H1 (cell line): ENCODE data around the gene CXCL9. TPM values are rescaled to one million over a fixed set of nuclear protein-coding genes. Genes with fewer than 3 reads are reported as not detected.

Experiments used
- CTCF ChIA-PET: fragments of 300-600 bp; sonication (Branson Sonifier 250); formaldehyde crosslinking; loops from one replicate; lab custom pipeline; 2021; ENCODE audit not compliant: partially characterized antibody; lab: Charles Lee
- POLR2A ChIA-PET: fragments of 300-600 bp; sonication (Branson Sonifier 250); formaldehyde crosslinking; loops from one replicate; lab custom pipeline; 2021; ENCODE audit warnings: inconsistent platforms; ENCODE audit not compliant: partially characterized antibody; lab: Charles Lee
- DNase-seq, 2 experiments: peaks; one replicate each; pipeline versions ENCODE4 v3.0.0 to v3.0.0-alpha.2; 2010 to 2022; ENCODE audit warnings: low spot score in 2 of 2, low read depth in 1 of 2, mixed read lengths in 1 of 2
- FAIRE-seq: peaks from 2 replicates; lab custom pipeline; 2011; peaks lifted over from hg19 to GRCh38; lab: Jason Lieb, UNC
- H2AFZ ChIP-seq: 2 replicates; pipeline ENCODE4 v1.8.1; 2012; ENCODE audit warnings: low read length, inconsistent platforms
- H2AK5ac ChIP-seq: 2 replicates; pipeline ENCODE4 v1.6.1; 2013; ENCODE audit warnings: low read depth, low read length
- H2BK120ac ChIP-seq: replicated peaks from 2 replicates; pipeline ENCODE3; 2013; ENCODE audit warnings: low read depth, low read length, inconsistent platforms
- H2BK12ac ChIP-seq: 2 replicates; pipeline ENCODE4 v1.6.1; 2013; ENCODE audit warnings: low read depth, low read length
- H2BK15ac ChIP-seq: 2 replicates; pipeline ENCODE4 v1.6.1; 2013; ENCODE audit warnings: low read length
- H2BK20ac ChIP-seq: 2 replicates; pipeline ENCODE4 v1.6.1; 2013; ENCODE audit warnings: low read length
- H2BK5ac ChIP-seq: 2 replicates; pipeline ENCODE4 v1.6.1; 2013; ENCODE audit warnings: low read depth, low read length
- H3K14ac ChIP-seq: 2 replicates; pipeline ENCODE4 v1.6.1; 2013; ENCODE audit warnings: inconsistent platforms; ENCODE audit not compliant: insufficient read length
- H3K18ac ChIP-seq: 2 replicates; pipeline ENCODE4 v1.6.1; 2013; ENCODE audit warnings: low read length; ENCODE audit errors: extremely low read depth
- H3K23ac ChIP-seq: 2 replicates; pipeline ENCODE4 v1.6.1; 2013; ENCODE audit warnings: inconsistent platforms; ENCODE audit not compliant: insufficient read length
- H3K23me2 ChIP-seq: 2 replicates; pipeline ENCODE4 v1.6.1; 2013; ENCODE audit warnings: low read depth, low read length
- H3K27ac ChIP-seq: 2 replicates; pipeline ENCODE4 v1.6.1; 2011; ENCODE audit warnings: low read depth, low read length, inconsistent platforms
- H3K27me3 ChIP-seq, 4 experiments: replicated peaks in 1 of 4; 1 replicate in 1 of 4; 2 replicates in 3 of 4; pipeline versions ENCODE4 v1.6.1 to v1.8.1; 2011 to 2013; ENCODE audit warnings: low read length in 3 of 4, mild to moderate bottlenecking in 3 of 4, inconsistent platforms in 2 of 4, mixed read lengths in 2 of 4, moderate library complexity in 1 of 4; ENCODE audit not compliant: control insufficient read depth in 3 of 4, insufficient read depth in 3 of 4; ENCODE audit errors: extremely low read depth in 1 of 4
- H3K36me3 ChIP-seq, 4 experiments: 2 replicates each; pipeline versions ENCODE4 v1.6.1 to v1.8.1; 2011 to 2013; ENCODE audit warnings: mild to moderate bottlenecking in 4 of 4, low read length in 3 of 4, moderate library complexity in 2 of 4, control low read depth in 1 of 4, inconsistent platforms in 1 of 4; ENCODE audit not compliant: insufficient read depth in 4 of 4, control insufficient read depth in 2 of 4
- H3K4ac ChIP-seq: replicated peaks from 2 replicates; pipeline ENCODE3; 2013; ENCODE audit warnings: low read length, low read depth, mixed read lengths, inconsistent platforms; ENCODE audit not compliant: insufficient read length
- H3K4me1 ChIP-seq, 4 experiments: replicated peaks in 1 of 4; 1 replicate in 1 of 4; 2 replicates in 3 of 4; pipeline versions ENCODE4 v1.6.1 to v1.8.1; 2011 to 2013; ENCODE audit warnings: low read length in 3 of 4, inconsistent platforms in 2 of 4, mixed read lengths in 1 of 4; ENCODE audit not compliant: insufficient read depth in 4 of 4, control insufficient read depth in 3 of 4
- H3K4me2 ChIP-seq, 2 experiments: 2 replicates each; pipeline versions ENCODE4 v1.6.1 to v1.8.1; 2011 to 2013; ENCODE audit warnings: low read depth in 2 of 2, low read length in 2 of 2, control low read depth in 1 of 2, inconsistent platforms in 1 of 2, mild to moderate bottlenecking in 1 of 2; ENCODE audit not compliant: insufficient read depth in 1 of 2
- H3K4me3 ChIP-seq, 4 experiments: fragments of 200-600, 300-600 bp in 1 of 4; sonication (generic), shearing (Covaris generic), sonication (Bioruptor Twin) in 1 of 4; 2 replicates each; pipeline versions ENCODE4 v1.5.1 to v1.8.1; 2011 to 2016; ENCODE audit warnings: low read length in 4 of 4, low read depth in 3 of 4, control low read depth in 2 of 4, inconsistent platforms in 2 of 4, mild to moderate bottlenecking in 2 of 4, mixed read lengths in 1 of 4, moderate library complexity in 1 of 4; ENCODE audit not compliant: insufficient read depth in 2 of 4; ENCODE audit errors: extremely low read depth in 1 of 4
- H3K56ac ChIP-seq: replicated peaks from 2 replicates; pipeline ENCODE3; 2013; ENCODE audit warnings: low read depth, mild to moderate bottlenecking, mixed read lengths, low read length, inconsistent platforms; ENCODE audit not compliant: insufficient read length
- H3K79me1 ChIP-seq: 2 replicates; pipeline ENCODE4 v1.6.1; 2013; ENCODE audit warnings: low read depth, low read length, control low read depth
- H3K79me2 ChIP-seq, 2 experiments: 2 replicates each; pipeline versions ENCODE4 v1.6.1 to v1.8.1; 2012 to 2013; ENCODE audit warnings: low read length in 2 of 2, mild to moderate bottlenecking in 2 of 2, inconsistent platforms in 1 of 2; ENCODE audit not compliant: insufficient read depth in 2 of 2, control insufficient read depth in 1 of 2
- H3K9ac ChIP-seq, 4 experiments: replicated peaks in 1 of 4; 1 replicate in 1 of 4; 2 replicates in 3 of 4; pipeline versions ENCODE4 v1.6.1 to v1.8.1; 2011 to 2013; ENCODE audit warnings: low read depth in 3 of 4, low read length in 3 of 4, control low read depth in 2 of 4, mild to moderate bottlenecking in 2 of 4, moderate library complexity in 2 of 4, inconsistent platforms in 1 of 4; ENCODE audit errors: extremely low read depth in 1 of 4
- H3K9me3 ChIP-seq, 2 experiments: 2 replicates each; pipeline versions ENCODE4 v1.6.1 to v1.8.1; 2012 to 2013; ENCODE audit warnings: mild to moderate bottlenecking in 2 of 2, moderate library complexity in 2 of 2, control low read depth in 1 of 2, inconsistent platforms in 1 of 2, low read depth in 1 of 2, low read length in 1 of 2, mixed read lengths in 1 of 2; ENCODE audit not compliant: insufficient read depth in 2 of 2
- H4K20me1 ChIP-seq, 2 experiments: replicated peaks in 1 of 2; 2 replicates each; pipeline versions ENCODE3 to v1.8.1; 2011 to 2013; ENCODE audit warnings: inconsistent platforms in 2 of 2, low read length in 2 of 2, mild to moderate bottlenecking in 1 of 2; ENCODE audit not compliant: insufficient read depth in 2 of 2, control insufficient read depth in 1 of 2
- H4K5ac ChIP-seq: 2 replicates; pipeline ENCODE4 v1.6.1; 2013; ENCODE audit warnings: low read length, low read depth, mixed read lengths, inconsistent platforms; ENCODE audit not compliant: insufficient read length
- H4K8ac ChIP-seq: 2 replicates; pipeline ENCODE4 v1.8.0; 2013; ENCODE audit warnings: mild to moderate bottlenecking, moderate library complexity, low read length, inconsistent platforms; ENCODE audit not compliant: insufficient read depth; ENCODE audit errors: extremely low read depth
- H4K91ac ChIP-seq: replicated peaks from 2 replicates; pipeline ENCODE3; 2013; ENCODE audit warnings: low read length, mixed read lengths, inconsistent platforms; ENCODE audit not compliant: insufficient read length
- BACH1 ChIP-seq: IDR thresholded peaks from 2 replicates; pipeline ENCODE4 v1.6.1; 2012; ENCODE audit warnings: low read length, improper control_type of control experiment
- EGR1 ChIP-seq: IDR thresholded peaks from 2 replicates; pipeline ENCODE4 v1.6.1; 2011; ENCODE audit warnings: low read depth, low read length, borderline replicate concordance
- NANOG ChIP-seq: IDR thresholded peaks from 2 replicates; pipeline ENCODE4 v1.6.1; 2011; ENCODE audit warnings: low read length, low read depth, mild to moderate bottlenecking, inconsistent platforms; ENCODE audit not compliant: insufficient read depth, poor library complexity, severe bottlenecking
- RBBP5 ChIP-seq: IDR thresholded peaks from 2 replicates; pipeline ENCODE4 v1.7.1; 2012; ENCODE audit warnings: low read depth, mild to moderate bottlenecking, inconsistent platforms, low read length, moderate library complexity, borderline replicate concordance
- SIX5 ChIP-seq: IDR thresholded peaks from 2 replicates; pipeline ENCODE4 v1.6.1; 2011; ENCODE audit warnings: mild to moderate bottlenecking, low read depth, low read length
- WGBS, 2 experiments: shearing (Covaris generic) in 1 of 2; methylation state at CpG; one replicate each; pipeline versions ENCODE4 v1.1.6 to v1.1.7; 2013 to 2015; ENCODE audit warnings: low lambda C conversion rate in 2 of 2, mixed read lengths in 2 of 2, inconsistent platforms in 1 of 2, low coverage in 1 of 2, missing lambda C conversion rate in 1 of 2; ENCODE audit not compliant: insufficient replicate concordance in 2 of 2, insufficient coverage in 1 of 2, insufficient read length in 1 of 2; ENCODE audit errors: extremely low coverage in 1 of 2, missing lambda C conversion rate in 1 of 2; 5-methylcytosine and 5-hydroxymethylcytosine counted together
- polyA plus RNA-seq, 7 experiments: library from polyadenylated mRNA; depleted of rRNA in 3 of 7; stranded (reverse) in 5 of 7; unstranded in 2 of 7; fragments of >200 nt in 5 of 7; fragments of 200-250 nt in 2 of 7; gene quantifications; 1 replicate in 5 of 7; 2 replicates in 1 of 7; 4 replicates in 1 of 7; pipeline versions ENCODE4 v1.2.1 to v1.2.3, GENCODE V29; 2011 to 2013; ENCODE audit warnings: missing spikeins in 2 of 7, mixed read lengths in 2 of 7
- total RNA-seq: library from RNA; stranded (reverse); fragmentation: NEBNext Ultra II Directional; extraction: Animal tissue kit (Norgen Biotek cat#: 25700); gene quantifications from 2 replicates; pipeline ENCODE4 v1.2.1, GENCODE V29; 2021

CXCL9 gene
- total and polyA plus RNA-seq, 2 of the 8 experiments (the other 6 are each of a cell fraction or from before 2014, with no cell fraction given): not detected

- H3K18ac ChIP-seq: no peak within 1 kb of the TSS
- H3K9me3 ChIP-seq: no peaks in the 10 kb centered on the region
- peak within 1 kb of the TSS; percentile 34 for H3K4ac ChIP-seq
- no peak within 1 kb of the TSS for H2BK5ac ChIP-seq
- H4K5ac ChIP-seq: no peak within 1 kb of the TSS
- no peak within 1 kb of the TSS for H2AK5ac ChIP-seq
- no peak for FAIRE-seq
- no peak within 1 kb of the TSS for H2BK120ac ChIP-seq
- no peak within 1 kb of the TSS for H2BK15ac ChIP-seq
- H4K20me1 ChIP-seq: no peaks in the 10 kb centered on the region
- no peak within 1 kb of the TSS for H3K4me2 ChIP-seq
- ChIA-PET CTCF (interaction anchor here (0.6 to 1.5 kb wide), 4 partner anchors 12 to 1829 kb away, joined by 3 to 4 read pairs (median 3); no protein-coding TSS in a partner anchor), POLR2A (interaction anchor here (1.2 kb wide), 1 partner anchor 11 kb away, joined by 3 read pairs; no protein-coding TSS in a partner anchor)
- no peaks in the 10 kb centered on the region for H3K4me1 ChIP-seq
- no peak for DNase-seq
- peaks cover 1% of the 10 kb centered on the region; the same call in 1 of the 2 replicates for H3K23me2 ChIP-seq
- no peaks in the 10 kb centered on the region for H3K36me3 ChIP-seq
- no peak within 1 kb of the TSS for H3K14ac ChIP-seq
- no peak within 1 kb of the TSS for H3K56ac ChIP-seq
- no peak within 1 kb of the TSS for H2BK12ac ChIP-seq
- H2BK20ac ChIP-seq: no peak within 1 kb of the TSS
- peak within 1 kb of the TSS; percentile 88; the same call in 1 of the 2 replicates for H2AFZ ChIP-seq
- no peaks in the 10 kb centered on the region for H3K27me3 ChIP-seq
- no peak within 1 kb of the TSS for H3K9ac ChIP-seq
- no peak within 1 kb of the TSS for H3K23ac ChIP-seq
- TF ChIP-seq EGR1: no peak
- TF ChIP-seq NANOG: no peak
- no peak for TF ChIP-seq SIX5
- TF ChIP-seq RBBP5: no peak
- no peak for TF ChIP-seq BACH1
- TF ChIP-seq, all 59 proteins: peak for 0
- Histone ChIP-seq H4K8ac (no peak within 1 kb of the TSS; the same call in 1 of the 2 replicates), H3K27ac (no peak within 1 kb of the TSS), H3K79me2 (no peaks in the 10 kb centered on the region), H4K91ac (peak within 1 kb of the TSS; percentile 30), H3K79me1 (no peaks in the 10 kb centered on the region), H3K4me3 (no peak within 1 kb of the TSS)
- 96% methylated on average over 2 of the region's 2 CpGs; no CpG with 5 or more reads in 1 of the 2 experiments for WGBS, 2 experiments
Measured at GRCh38 chr4:76035799-76036380, 28.6 kb upstream of the CXCL9 start, which contains the start of gene CXCL11. CXCL11 (minus strand) TSS chr4:76036070; CDS start chr4:76035987, 83 bp downstream.
